IPS DF 6.9 (cell line): Measurements from ENCODE around the gene MSI1.
A peak's percentile ranks its signal among the peaks of the same experiment; 100 is the strongest.

Experiments used
- DNase-seq: peaks from one replicate; pipeline ENCODE4 v3.0.0-alpha.2; 2013; ENCODE audit warnings: low read depth, low spot score
- H3K27ac ChIP-seq: one replicate; pipeline ENCODE4 v1.5.1; 2013; ENCODE audit warnings: low read length, control low read depth
- H3K27me3 ChIP-seq: 2 replicates; pipeline ENCODE4 v1.6.1; 2013; ENCODE audit warnings: mild to moderate bottlenecking, low read length; ENCODE audit not compliant: control insufficient read depth, insufficient read depth
- H3K36me3 ChIP-seq: 2 replicates; pipeline ENCODE4 v1.6.1; 2013; ENCODE audit warnings: low read length; ENCODE audit not compliant: control insufficient read depth, insufficient read depth
- H3K4me1 ChIP-seq: 2 replicates; pipeline ENCODE4 v1.6.1; 2013; ENCODE audit warnings: low read length; ENCODE audit not compliant: control insufficient read depth, insufficient read depth
- H3K4me3 ChIP-seq: 2 replicates; pipeline ENCODE4 v1.5.1; 2013; ENCODE audit warnings: mild to moderate bottlenecking, low read length
- H3K9me3 ChIP-seq: 2 replicates; pipeline ENCODE4 v1.6.1; 2013; ENCODE audit warnings: low read length, inconsistent platforms; ENCODE audit not compliant: control insufficient read depth, insufficient read depth
- WGBS: extraction: QIAGEN DNeasy Blood & Tissue Kit; methylation state at CpG from one replicate; pipeline ENCODE4 v1.1.7; 2013; ENCODE audit warnings: mixed read lengths, missing lambda C conversion rate; ENCODE audit not compliant: insufficient read length, insufficient coverage; 5-methylcytosine and 5-hydroxymethylcytosine counted together

Gene MSI1

DNA sequence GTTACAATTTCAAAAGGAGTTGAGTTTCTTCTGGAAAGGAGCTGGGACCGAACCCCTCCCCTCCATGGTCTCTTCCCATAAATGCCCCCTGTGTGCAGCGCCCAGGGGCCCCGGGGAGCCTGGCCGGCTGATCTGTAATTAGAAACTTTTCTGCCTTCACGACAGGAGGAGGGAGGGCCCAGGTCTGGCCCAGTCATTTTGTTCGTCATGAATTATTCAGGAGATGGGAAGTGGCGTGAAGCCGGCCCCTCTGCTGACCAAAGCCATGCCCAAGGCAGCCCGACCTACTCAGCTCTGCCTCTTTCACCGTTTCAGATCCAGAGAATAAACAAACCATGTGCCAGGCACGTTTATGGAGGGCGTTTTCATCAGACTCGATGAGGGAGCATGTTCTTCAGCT, 33.3 kb upstream of the MSI1 start:
- Histone ChIP-seq H3K4me1 (peaks cover 2% of the 10 kb centered on the region; the same call in 1 of the 2 replicates), H3K27ac (no peak overlapping the region), H3K9me3 (no peaks in the 10 kb centered on the region), H3K36me3 (no peaks in the 10 kb centered on the region), H3K4me3 (no peak overlapping the region), H3K27me3 (no peaks in the 10 kb centered on the region)
- DNase-seq: no peak
- no CpG with 5 or more reads among the region's 13 CpGs for WGBS

DNA sequence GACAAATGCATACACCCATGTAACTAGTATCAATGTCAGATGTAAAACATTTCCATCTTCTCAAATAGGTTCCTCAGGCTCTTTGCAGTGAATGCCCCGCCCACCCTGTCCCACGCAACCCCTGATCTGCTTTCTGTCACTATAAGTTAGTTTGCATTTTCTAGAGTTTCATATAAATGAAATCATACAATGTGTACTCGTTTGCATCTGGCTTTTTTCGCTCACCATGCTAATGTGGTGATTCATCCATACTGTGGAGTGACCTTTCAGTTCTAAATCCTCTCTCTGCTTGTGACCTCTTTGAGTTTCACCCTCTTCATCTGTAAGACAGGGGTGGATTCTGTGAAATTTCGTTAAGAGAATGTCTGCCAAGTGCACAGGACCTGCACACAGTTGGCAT, 30.6 kb upstream of the MSI1 start:
- Histone ChIP-seq H3K4me3 (no peak overlapping the region), H3K27ac (no peak overlapping the region), H3K36me3 (no peaks in the 10 kb centered on the region), H3K9me3 (no peaks in the 10 kb centered on the region), H3K4me1 (peaks cover 2% of the 10 kb centered on the region; the same call in 1 of the 2 replicates), H3K27me3 (no peaks in the 10 kb centered on the region)
- DNase-seq: no peak
- no CpG with 5 or more reads among the region's 5 CpGs for WGBS

DNA sequence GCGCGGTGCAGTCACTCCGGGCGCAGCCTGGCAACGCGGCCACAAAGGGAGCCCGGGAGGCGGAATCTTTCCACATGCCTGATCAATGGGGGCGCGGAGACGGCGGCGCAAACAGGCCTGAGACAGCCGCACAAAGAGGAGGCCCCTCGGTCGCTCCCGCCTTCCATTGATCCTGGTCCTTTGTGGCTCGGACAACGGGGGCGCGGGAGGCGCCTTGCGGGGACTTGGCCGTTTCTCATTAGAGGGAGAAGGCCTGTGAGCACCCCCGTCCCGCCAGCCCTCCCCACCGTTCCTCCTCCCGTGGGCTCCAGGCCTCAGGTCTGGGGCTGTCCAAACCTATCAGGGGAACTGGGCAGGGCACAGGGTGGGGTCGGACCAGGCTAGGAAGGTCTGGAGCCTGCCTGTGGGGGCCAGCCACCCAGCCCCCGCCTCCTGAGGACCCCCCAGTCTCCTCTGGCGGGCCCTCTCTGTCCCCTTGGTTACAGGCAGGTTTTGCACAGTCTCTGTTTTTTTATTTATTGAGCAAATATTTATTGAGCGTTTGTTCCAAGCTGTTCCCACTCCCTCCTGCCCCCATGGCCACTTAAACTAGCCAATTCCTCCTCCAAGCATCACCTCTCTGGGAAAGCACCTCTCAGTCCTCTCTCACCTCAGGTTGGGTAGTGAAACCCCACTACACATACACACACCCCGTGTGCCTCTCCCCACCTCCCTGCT, 29.0 kb upstream of the MSI1 start:
- Histone ChIP-seq H3K36me3 (no peaks in the 10 kb centered on the region), H3K4me1 (peaks cover 2% of the 10 kb centered on the region; the same call in 1 of the 2 replicates), H3K27ac (no peak overlapping the region), H3K27me3 (no peaks in the 10 kb centered on the region), H3K9me3 (no peaks in the 10 kb centered on the region), H3K4me3 (no peak overlapping the region)
- DNase-seq: no peak
- WGBS: no CpG with 5 or more reads among the region's 33 CpGs

DNA sequence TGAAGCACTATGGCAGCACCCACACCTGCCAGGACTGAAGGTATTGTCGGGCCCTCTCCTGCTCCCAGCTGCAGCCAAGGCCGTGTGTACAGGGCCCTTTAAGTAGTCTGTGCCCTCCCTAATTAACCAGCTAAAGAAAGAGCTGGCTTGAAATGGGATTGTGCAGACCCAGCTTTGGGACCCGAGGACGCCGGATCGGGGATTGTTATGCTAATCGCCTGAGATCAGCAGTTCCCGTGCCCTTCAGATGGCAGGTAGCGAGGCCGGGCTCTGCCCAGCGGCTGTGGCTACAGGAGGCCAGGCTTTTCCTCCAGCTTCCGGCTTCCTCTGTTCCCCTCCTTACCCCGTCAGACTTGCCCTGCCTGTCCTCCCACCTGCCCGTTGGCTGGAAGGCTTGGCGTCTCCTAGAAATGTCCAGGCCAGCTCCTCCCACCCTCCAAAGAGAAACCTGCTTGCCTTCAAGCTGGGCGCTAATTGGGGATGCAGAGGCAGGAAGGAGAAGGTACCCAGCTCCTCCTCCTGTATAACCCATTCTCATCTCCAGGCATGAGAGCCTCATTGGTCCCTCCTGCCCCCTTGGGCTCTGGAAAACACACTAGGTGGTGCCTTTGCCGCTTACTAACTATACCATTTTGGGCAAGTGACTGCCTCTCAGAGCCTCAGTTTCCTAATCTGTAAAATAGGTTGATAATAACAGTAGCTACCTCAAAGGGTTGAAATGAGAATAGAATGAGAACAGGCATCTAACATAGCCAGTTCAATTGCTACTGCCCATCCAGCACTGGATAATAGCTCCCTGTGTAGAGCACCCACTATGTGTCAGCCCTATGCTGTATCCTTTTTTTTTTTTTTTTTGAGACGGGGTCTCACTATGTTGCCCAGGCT, 25.8 kb upstream of the MSI1 start:
- H3K36me3 ChIP-seq: no peaks in the 10 kb centered on the region
- WGBS: no CpG with 5 or more reads among the region's 18 CpGs
- no peaks in the 10 kb centered on the region for H3K4me1 ChIP-seq
- no peaks in the 10 kb centered on the region for H3K9me3 ChIP-seq
- no peaks in the 10 kb centered on the region for H3K27me3 ChIP-seq
- peak overlapping the region; percentile 29 for H3K27ac ChIP-seq
- peak; percentile 79 for DNase-seq
- no peak overlapping the region for H3K4me3 ChIP-seq

DNA sequence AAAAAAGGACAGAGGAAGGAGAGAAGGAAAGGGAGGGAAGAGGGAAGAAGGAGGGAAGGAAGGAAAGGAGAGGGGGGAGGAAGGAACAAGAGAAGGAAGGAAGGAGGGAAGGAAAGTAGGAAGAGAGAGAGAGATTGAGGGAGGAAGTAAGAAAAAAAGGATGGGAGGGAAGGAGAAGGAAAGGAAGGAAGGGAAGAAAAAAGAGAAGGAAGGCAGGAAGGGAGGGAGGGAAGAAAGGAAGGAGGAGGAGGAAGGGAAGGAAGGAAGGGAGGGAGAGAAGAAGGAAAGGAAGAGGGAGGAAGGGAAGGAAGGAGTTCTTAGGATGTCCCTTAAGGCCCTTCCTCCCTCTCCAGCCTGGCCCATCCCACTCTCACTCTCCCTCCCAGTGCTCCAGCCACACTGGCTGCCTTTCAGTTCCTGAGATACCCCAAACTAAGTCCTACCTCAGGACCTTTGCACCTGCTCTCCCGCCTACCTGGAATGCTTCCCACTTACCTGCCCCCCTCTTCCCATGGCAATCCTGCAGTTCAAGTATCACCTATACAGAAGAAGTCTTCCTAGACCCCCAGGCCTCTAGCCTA, 21.7 kb upstream of the MSI1 start:
- Histone ChIP-seq H3K36me3 (no peaks in the 10 kb centered on the region), H3K27me3 (no peaks in the 10 kb centered on the region), H3K27ac (no peak overlapping the region), H3K4me3 (no peak overlapping the region), H3K9me3 (no peaks in the 10 kb centered on the region), H3K4me1 (peaks cover 2% of the 10 kb centered on the region; the same call in 1 of the 2 replicates)
- WGBS: no CpG with 5 or more reads among the region's 1 CpG
- no peak for DNase-seq

DNA sequence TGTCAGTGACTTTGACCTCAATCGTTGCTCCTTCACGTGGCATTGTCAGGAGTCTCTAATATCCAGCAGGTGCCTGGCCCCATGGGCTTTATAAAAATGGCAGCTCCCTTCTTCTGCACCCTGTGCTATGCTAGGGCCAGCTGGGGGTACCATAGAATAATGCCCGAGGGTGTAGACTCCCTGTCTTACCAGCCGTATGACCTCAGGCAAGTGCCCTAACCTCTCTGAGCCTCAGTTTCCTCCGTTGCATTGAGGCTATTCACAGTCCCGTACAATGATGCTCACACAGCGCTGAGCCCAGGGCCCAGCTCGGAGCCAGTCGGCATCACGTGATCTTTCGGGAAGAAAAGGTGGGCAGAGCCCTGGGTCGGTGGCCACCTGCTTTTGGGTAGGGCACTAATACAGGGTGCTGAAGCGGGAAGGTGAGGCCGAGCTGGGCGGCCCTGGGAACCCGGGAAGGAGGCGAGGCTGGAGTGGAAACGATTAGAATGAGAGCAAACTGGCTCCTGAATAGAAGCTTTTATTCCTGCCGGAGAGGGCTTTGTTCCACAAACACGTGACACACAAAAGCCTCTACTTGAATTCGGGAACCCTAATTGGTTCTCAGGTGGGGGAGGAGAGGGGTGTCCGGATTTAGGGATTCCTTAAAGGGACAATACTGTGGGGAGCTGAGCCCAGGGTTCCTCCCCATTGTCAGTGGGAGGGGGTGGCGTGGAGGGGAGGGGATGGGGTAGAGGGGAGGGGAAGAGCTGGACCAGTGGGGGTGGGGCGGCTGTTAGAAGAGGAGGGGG, 19.9 kb upstream of the MSI1 start:
- Histone ChIP-seq H3K4me1 (peaks cover 2% of the 10 kb centered on the region; the same call in 1 of the 2 replicates), H3K9me3 (no peaks in the 10 kb centered on the region), H3K27me3 (no peaks in the 10 kb centered on the region), H3K4me3 (no peak overlapping the region; the same call in 1 of the 2 replicates), H3K27ac (no peak overlapping the region), H3K36me3 (no peaks in the 10 kb centered on the region)
- WGBS: no CpG with 5 or more reads among the region's 24 CpGs
- peak; percentile 80 for DNase-seq

DNA sequence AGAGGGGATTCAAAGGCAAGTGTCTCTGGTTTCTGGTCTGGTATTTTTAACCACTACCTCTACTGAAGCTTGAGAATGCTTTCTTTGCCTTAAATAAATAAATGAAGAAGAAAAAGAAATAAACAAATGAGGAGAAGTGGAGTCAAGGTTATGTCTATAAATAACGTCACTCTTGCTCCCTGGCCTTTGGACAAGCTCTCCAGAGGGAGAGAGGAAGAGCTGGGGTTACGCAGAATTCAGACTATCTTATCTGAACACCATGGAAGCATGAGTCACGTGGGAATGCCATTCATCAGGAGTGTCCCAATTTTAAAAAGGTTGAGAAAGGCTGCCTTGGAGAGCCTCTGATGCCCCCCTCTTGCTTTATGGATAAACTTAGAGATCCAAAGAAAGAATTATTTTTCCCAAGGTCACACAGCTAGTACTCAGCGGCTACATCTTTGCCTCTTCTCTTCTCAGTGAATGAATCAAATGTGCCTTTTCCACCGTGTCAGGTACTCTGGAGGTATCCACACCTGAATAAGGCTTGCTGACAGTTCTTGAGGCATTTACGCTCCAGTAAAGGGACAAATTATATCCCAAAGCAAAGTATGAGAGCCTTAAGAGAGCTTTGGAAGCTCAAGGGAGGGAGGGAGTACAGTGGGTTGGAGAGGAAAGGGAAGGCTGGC, 12.9 kb upstream of the MSI1 start:
- Histone ChIP-seq H3K36me3 (no peaks in the 10 kb centered on the region), H3K4me1 (no peaks in the 10 kb centered on the region), H3K4me3 (no peak overlapping the region), H3K9me3 (no peaks in the 10 kb centered on the region), H3K27ac (no peak overlapping the region), H3K27me3 (no peaks in the 10 kb centered on the region)
- no CpG with 5 or more reads among the region's 6 CpGs for WGBS
- DNase-seq: no peak

DNA sequence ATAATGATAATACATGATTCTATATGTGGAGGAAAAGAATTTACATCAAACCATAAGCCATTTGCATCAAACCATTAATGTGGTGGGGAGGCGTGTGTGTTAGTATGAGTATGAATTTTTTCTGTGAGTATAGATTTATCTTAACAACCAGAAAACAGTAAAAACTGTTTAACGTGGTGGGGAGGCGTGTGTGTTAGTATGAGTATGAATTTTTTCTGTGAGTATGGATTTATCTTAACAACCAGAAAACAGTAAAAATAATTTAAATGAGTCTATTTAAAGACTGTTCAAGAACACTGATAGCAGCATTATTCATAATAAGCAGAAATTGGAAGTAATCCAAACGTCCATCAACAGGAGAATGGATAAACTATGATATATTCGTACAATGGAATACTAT, 9.1 kb upstream of the MSI1 start:
- H3K27me3 ChIP-seq: no peaks in the 10 kb centered on the region
- no peaks in the 10 kb centered on the region for H3K9me3 ChIP-seq
- 100% methylated on average over 2 of the region's 5 CpGs for WGBS
- DNase-seq: no peak
- no peaks in the 10 kb centered on the region for H3K36me3 ChIP-seq
- H3K4me1 ChIP-seq: no peaks in the 10 kb centered on the region
- H3K27ac ChIP-seq: no peak overlapping the region
- no peak overlapping the region for H3K4me3 ChIP-seq

DNA sequence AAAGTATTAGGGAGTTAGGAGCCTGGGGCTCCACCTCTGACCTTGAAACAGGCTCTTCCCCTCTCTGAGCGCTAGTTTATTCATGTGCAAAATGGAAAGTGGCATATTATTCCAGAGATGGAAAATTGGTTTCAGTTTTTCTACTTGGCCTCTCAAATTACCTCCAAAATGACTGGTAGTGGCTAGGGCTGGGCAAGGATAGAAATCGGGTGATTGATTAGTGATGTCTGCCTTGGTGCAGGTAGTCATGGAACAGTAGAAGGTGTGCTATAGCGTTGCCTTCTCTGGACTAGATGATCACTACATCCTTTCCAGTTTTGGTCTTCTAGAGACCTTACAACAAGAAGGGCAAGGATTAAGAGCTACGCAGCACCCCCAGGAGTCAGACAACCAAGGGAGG, 8.6 kb upstream of the MSI1 start:
- H3K27me3 ChIP-seq: no peaks in the 10 kb centered on the region
- DNase-seq: no peak
- no CpG with 5 or more reads among the region's 4 CpGs for WGBS
- H3K36me3 ChIP-seq: no peaks in the 10 kb centered on the region
- no peak overlapping the region for H3K4me3 ChIP-seq
- H3K9me3 ChIP-seq: no peaks in the 10 kb centered on the region
- H3K27ac ChIP-seq: no peak overlapping the region
- no peaks in the 10 kb centered on the region for H3K4me1 ChIP-seq
